Measurements from ENCODE around the gene NEK6. TPM values are rescaled to one million over a fixed set of nuclear protein-coding genes. Genes with fewer than 3 reads are reported as not detected.

The NEK6 gene
- total RNA-seq, 3 donors from 2014 or later (not counting 1 experiment from before 2014, with no cell fraction given) = 25.0 to 34.9 (median 33.0) TPM

- no peaks in the 10 kb centered on the region for H3K9me3 Mint-ChIP-seq
- Histone ChIP-seq H3K4me3 (ENCODE audit: low read length) (no peak overlapping the region), H3K27me3 (ENCODE audit: control insufficient read depth, insufficient read depth, low read length) (no peaks in the 10 kb centered on the region), H3K27ac (ENCODE audit: low read length) (no peak overlapping the region), H3K4me1 (ENCODE audit: control insufficient read depth, insufficient read depth, low read length) (no peaks in the 10 kb centered on the region), H3K9me3 (ENCODE audit: control insufficient read depth, insufficient read depth, low read length) (no peaks in the 10 kb centered on the region), H3K36me3 (ENCODE audit: control insufficient read depth, insufficient read depth, low read length) (peaks cover 25% of the 10 kb centered on the region)
- DNase-seq (no peak), ATAC-seq (no peak)
- H3K27ac Mint-ChIP-seq = no peak overlapping the region
- H3K27me3 Mint-ChIP-seq (ENCODE audit: low read depth in 2 of 2) = no peaks in the 10 kb centered on the region
- 95% methylated on average over 15 of the region's 15 CpGs for WGBS (ENCODE audit: insufficient coverage)
- intact Hi-C loops (cut with micrococcal nuclease) = no loop called here
- no peaks in the 10 kb centered on the region for H3K36me3 Mint-ChIP-seq
- no peak overlapping the region for H3K4me3 Mint-ChIP-seq
- H3K4me1 Mint-ChIP-seq = peaks cover 0 to 8% of the 10 kb centered on the region in 2 donors
- no peak for TF ChIP-seq CTCF (IDR thresholded peaks at IDR 0.05)
Measured at GRCh38 chr9:124334568-124335319, 77.0 kb downstream of the NEK6 start.

- intact Hi-C loops (cut with micrococcal nuclease) = no loop called here
- Histone ChIP-seq H3K4me1 (ENCODE audit: control insufficient read depth, insufficient read depth, low read length) (no peaks in the 10 kb centered on the region), H3K4me3 (ENCODE audit: low read length) (no peak overlapping the region), H3K27ac (ENCODE audit: low read length) (no peak overlapping the region), H3K36me3 (ENCODE audit: control insufficient read depth, insufficient read depth, low read length) (peaks cover 27% of the 10 kb centered on the region), H3K9me3 (ENCODE audit: control insufficient read depth, insufficient read depth, low read length) (no peaks in the 10 kb centered on the region), H3K27me3 (ENCODE audit: control insufficient read depth, insufficient read depth, low read length) (no peaks in the 10 kb centered on the region)
- H3K36me3 Mint-ChIP-seq = no peaks in the 10 kb centered on the region
- no peak for TF ChIP-seq CTCF (IDR thresholded peaks at IDR 0.05)
- DNase-seq (no peak), ATAC-seq (no peak)
- H3K27me3 Mint-ChIP-seq (ENCODE audit: low read depth in 2 of 2) = no peaks in the 10 kb centered on the region
- no peak overlapping the region for H3K4me3 Mint-ChIP-seq
- H3K27ac Mint-ChIP-seq = no peak overlapping the region
- H3K9me3 Mint-ChIP-seq = no peaks in the 10 kb centered on the region
- 91% methylated on average over 14 of the region's 14 CpGs for WGBS (ENCODE audit: insufficient coverage)
- peaks cover 0 to 2% of the 10 kb centered on the region in 2 donors for H3K4me1 Mint-ChIP-seq
Measured at GRCh38 chr9:124335320-124335707, 77.6 kb downstream of the NEK6 start.

DNA sequence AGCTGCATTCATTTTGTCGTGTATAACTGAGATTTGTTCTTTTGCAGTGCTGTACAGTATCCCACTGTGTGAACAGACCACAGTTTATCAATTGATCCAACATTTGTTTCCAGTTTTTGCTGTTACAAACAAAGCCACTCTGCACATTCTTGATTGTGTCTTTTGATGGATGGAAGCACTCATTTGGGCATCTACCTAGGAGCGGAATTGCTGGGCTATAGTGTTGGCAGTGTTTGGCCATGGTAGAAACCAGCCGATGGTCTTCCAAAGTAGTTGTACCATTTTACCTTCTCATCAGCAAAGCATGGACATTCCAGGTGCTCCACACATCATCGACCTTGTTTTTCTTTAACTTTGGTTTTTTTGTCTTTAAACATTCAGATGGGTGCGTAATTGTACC is 79.8 kb downstream of the NEK6 start:
- Mint-ChIP-seq H3K4me1 (peaks cover 0 to 6% of the 10 kb centered on the region in 2 donors), H3K27me3 (ENCODE audit: low read depth in 2 of 2) (no peaks in the 10 kb centered on the region), H3K36me3 (no peaks in the 10 kb centered on the region), H3K27ac (peak overlapping the region in 1 of 2 donors; percentile 29), H3K9me3 (no peaks in the 10 kb centered on the region), H3K4me3 (no peak overlapping the region)
- intact Hi-C loops (cut with micrococcal nuclease) = no loop called here
- Histone ChIP-seq H3K27ac (ENCODE audit: low read length) (no peak overlapping the region), H3K27me3 (ENCODE audit: control insufficient read depth, insufficient read depth, low read length) (no peaks in the 10 kb centered on the region), H3K9me3 (ENCODE audit: control insufficient read depth, insufficient read depth, low read length) (no peaks in the 10 kb centered on the region), H3K36me3 (ENCODE audit: control insufficient read depth, insufficient read depth, low read length) (peaks cover 25% of the 10 kb centered on the region), H3K4me3 (ENCODE audit: low read length) (no peak overlapping the region), H3K4me1 (ENCODE audit: control insufficient read depth, insufficient read depth, low read length) (no peaks in the 10 kb centered on the region)
- no peak for ATAC-seq
- TF ChIP-seq CTCF (IDR thresholded peaks at IDR 0.05) = no peak
- no peak for DNase-seq
- 98% methylated on average over 5 of the region's 5 CpGs for WGBS (ENCODE audit: insufficient coverage)
